Middle frontal gyrus (tissue), 1 donor: ENCODE measurements around the gene NOXA1.
A peak's percentile ranks its signal among the peaks of the same experiment; 100 is the strongest.
"Not testable (repeated sequence)": the region's sequence is repeated elsewhere in the genome, so short reads cannot be mapped to it uniquely, and the experiment has no call there.

ENCODE experiments used
- DNase-seq: peaks from one replicate; pipeline ENCODE4 v3.0.0-alpha.2; 2015; ENCODE audit warnings: low spot score; ENCODE audit errors: extremely low spot score

NOXA1 gene

DNA sequence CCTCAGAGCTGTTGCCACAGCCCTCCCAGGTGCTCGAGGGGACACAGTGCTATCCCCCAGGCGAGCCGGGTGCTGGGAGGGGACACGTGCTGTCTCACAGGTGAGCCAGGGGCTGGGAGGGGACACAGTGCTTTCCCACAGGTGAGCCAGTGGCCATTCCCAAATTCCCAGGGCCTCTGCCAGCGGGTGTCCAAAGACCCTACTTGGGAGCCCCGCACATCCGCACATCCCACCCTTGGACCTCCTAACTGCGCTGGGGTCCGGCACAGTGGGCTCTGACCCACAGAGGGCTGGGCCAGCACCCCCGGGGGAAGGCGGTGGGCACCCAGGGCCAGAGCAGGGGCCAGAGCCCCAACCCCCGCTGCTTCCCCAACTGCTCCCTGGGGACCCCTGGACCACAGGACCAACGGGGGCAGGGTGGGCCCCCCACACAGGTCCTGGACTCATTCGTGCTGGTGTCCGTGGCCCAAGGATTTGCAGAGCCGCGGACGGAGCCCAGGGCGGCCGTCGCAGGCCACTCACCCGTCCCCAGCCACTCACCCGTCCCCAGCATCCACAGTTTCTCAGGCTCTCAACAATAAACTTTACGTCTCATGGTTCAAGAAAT lies 18.1 kb upstream of the NOXA1 start:
- DNase-seq: no peak

DNA sequence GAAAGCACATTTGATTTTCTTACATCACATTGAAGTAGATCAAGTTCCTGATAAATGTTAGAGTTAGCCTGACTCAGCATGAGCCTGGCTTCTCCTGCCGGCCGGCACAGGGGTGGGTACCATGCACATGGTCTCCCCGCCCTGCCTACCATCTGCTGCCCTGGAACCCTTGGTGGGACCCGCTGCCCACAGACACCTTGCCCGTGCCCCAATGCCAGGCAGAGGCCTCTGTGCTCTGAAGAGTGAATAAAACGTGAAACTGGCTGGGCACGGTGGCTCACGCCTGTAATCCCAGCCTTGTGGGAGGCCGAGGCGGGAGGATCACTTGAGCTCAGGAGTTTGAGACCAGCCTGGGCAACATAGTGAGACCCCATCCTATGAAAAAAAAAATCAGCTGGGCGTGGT lies 17.5 kb upstream of the NOXA1 start:
- no peak for DNase-seq

DNA sequence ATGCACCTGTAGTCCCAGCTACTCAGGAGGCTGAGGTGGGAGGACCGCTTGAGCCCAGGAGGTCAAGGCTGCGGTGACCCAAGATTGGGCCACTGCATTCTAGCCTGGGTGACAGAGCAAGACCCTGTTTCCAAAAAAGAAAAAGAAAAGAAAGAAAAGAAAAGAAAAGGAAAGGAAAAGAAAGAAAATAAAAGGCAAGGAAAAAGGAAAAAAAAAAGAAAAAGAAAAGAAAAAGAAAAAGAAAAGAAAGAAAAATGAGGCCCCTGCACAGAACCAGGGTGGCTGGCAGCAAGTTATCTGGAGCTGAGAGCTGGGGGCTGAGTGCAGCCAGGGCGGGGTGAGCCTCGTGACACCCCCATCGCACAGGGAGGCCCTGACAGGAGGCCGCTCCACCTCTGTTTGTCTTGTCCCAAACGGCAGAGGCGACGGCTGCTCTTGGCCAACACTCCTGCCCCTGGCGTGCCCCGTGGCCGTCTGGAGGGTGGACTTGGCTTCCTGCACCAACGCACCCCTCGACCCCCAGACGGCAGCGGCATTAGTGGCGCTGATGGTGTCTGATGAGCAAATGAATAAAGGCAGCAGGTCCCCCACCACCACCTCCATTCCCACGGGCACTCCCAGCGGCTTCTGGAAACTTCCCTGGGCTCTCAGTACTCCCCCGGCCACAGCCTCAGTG lies 17.0 kb upstream of the NOXA1 start:
- no peak for DNase-seq

DNA sequence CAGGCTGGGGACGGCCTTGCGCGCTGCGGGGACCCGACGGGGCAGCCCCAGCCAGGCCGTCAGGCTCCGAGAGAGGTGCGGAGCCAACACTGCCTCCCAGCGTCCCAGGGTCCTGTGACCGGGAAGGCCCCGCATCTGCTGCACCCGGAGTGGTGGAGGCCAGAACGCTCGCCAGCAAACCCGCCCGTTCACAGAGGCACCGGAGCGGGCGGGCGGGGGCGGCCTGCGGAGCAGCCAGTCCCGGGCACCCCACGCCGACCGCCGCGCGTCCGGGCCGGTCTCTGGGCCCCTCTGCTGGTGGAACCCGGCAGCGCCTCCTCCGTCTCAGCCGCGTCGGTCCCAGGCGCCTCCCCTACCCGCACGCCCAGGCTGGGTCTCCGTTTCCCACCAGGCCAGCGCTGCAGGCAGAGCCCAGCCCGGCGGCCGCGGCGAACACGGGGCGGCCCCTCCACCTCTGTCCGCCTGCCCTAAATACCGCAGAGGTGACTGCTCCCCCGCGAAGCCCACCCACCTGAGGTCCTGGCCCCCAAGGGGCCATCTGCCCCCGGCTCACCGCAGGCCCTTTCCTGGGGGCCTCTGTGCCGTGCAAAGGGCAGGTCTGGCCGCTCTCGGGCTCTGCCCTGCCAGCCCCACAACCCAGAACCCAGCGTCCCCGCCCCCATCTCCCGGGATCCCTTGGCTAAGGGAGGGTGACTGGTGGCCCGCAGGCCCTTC lies 16.2 kb upstream of the NOXA1 start:
- DNase-seq: peak; percentile 13

DNA sequence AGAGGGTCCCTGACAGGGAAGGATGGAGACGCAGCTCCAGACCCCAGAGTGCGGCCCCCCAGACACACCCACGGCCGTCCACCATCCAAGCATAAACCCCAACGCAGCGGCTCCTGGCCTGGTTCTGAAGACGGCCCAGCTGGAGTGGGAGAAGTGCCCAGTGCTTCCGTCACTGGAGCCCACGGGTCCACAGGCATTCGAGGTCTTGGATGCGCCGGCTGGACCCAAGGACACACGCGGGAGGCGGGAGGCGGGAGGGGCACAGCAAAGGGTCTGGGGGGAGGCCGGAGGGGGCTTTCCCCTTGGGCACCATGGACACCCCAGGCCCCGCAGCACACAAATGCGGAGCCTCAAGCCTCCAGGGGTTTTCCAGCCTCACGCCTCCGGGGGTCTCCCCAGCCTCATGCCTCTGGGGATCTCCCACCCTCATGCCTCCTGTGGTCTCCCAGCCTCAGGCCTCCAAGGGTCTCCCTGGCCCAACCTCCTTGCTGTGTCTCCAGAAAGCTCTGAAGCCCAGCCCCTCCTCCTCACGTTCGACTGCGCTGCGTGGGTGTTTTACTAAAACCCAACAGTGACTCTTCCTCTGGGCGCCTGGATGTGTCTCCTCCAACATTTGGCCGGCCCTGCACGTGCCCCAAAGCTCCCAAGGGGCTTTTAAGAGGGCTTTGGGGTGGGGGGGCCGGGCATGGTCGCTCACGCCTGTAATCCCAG lies 15.4 kb upstream of the NOXA1 start:
- no peak for DNase-seq

DNA sequence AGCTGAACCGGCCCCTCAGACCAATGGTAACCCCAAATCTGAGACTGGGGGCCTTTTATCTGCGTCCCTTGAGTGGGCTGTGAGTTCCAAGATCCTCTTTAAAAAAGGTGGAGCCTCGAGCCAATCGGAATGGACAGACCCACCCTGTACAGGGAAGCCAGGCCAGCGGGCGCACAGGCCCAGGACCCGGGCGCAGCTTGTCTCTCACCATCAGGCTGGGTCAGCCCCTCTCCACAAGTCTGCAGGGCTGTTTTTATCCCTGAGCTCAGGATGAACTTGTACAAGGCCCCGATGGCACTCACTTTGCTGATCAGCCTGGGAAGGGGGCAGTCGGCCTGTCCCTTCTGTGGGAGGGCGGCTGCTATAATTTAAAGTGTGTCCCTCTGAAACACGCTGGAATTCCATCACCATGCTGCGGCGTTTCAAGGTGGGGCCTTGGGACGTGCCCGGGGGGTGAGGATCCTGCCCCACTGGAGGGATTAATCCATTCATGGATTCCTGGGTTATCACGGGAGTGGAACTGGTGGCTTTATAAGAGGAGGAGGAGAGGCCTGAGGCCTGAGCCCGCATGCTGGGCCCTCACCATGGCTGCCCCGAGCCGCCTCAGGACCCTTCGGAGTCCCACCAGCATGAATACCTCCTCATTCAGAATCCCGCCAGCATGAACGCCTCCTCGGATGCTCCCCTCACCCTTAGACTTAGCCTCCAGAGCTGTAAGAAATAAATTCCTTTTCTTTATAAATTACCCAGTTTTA lies 14.4 kb upstream of the NOXA1 start:
- no peak for DNase-seq

DNA sequence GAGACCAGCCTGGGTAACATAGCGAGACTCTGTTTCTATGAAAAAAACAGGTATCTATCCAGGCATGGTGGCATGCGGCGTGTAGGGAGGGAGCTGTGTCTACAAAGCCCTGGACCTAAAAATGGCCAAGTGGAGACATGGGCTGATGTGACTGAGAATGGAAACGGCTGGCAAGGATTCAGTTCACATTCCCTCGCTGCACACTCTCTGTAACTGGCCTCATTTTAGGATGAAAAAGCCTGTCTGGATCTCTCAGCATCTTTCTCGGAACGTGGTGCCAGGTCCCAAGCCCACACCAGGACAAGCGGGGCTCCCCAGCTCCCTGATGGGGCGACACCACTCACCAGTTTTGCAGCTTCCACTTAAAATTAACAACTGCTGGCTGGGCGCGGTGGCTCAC lies 13.7 kb upstream of the NOXA1 start:
- DNase-seq: no peak

DNA sequence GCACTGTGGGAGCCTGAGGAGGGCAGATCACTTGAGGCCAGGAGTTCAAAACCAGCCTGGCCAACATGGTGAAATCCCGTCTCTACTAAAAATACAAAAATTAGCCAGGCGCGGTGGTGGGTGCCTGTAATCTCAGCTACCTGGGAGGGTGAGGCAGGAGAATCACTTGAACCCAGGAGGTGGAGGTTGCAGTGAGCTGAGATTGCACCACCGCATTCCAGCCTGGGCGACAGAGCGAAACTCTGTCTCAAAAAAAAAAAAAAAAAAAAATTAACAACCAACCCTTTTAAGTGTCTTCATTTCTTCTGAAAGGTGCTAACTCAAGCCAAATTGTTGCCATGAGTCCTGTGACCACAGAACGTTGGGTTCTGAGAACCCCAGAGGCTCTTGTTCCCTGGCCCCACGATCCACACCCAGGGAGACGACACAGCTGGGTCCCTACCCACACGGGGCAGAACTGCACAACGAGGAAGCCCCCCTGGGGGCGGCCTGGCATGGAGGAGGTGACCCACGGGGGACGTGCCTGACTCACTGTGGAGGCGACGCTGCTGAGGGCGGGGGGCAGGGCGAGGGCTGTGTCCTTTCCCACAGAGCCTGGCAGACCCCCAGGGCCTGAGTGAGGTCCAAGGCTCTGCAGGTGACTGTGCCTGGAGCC lies 12.8 kb upstream of the NOXA1 start:
- DNase-seq: not testable (repeated sequence)

DNA sequence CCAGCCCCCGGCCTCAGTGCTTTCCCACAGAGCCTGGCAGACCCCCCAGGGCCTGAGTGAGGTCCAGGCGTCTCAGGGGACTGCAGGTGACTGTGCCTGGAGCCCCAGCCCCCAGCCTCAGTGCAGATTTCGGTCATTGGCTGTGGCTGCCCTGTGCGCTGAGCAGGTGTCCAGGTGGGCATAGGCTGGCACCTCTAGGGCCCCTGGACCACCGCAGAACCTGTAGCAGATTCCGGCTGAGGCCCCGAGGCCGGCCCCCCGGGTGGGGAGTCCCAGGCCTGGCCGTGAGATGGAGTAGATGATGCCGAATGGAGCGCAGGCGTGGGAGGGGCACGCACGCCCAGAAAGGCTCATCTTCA lies 12.3 kb upstream of the NOXA1 start:
- no peak for DNase-seq

DNA sequence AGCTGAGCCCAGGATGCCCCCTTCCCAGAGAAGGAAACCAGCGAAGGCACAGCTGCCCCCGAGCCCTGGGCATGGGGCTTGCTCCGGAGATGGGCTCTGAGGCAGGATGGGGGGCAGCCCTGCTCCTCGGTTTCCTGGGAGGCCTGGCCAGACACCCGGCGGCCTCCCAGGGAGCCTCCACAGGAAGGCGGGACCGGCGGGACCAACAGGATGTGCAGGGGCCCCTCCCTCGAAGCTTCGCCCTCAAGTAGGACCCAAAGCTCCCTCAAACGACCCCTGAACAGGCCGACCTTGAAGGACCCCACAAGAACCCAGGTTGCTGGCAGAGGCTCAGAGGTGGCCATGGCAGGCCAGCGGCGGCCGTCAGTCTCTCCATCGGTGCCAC lies 11.9 kb upstream of the NOXA1 start:
- DNase-seq: no peak

DNA sequence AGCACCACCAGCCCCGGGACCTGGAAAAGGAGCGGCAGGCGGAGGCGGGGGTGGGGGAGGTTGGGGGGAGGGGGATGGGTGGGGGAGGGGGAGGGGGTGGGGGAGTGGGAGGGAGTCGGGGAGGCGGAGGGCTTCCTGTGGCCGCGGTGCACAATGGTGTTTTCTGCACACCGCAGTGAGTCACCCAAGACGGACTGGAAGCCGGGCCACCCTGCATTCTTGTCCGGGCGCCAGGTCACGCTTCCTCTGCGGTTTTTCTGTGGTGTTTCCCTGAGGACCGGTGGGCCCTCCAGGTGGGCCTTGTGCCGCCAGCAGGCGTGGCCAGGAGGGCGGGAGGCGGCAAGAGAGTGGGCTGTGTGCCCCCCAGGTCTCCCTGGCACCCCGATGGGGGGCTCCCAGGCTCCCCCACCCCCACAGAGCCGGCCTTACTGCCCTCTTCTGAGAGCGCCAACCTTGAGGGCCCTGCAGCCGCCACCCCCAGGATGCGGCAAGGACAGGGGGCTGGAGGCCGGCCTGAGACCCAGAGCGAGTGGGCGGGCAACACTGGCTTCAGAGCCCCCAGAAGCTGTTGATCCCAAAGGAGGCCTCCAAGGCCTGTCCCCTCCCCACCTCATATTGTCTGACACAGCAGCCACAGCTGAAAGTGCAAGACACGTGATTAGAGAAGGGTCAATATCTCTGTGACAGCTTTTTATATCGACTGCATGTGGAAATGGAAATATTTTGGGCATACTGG lies 11.4 kb upstream of the NOXA1 start:
- DNase-seq: no peak

DNA sequence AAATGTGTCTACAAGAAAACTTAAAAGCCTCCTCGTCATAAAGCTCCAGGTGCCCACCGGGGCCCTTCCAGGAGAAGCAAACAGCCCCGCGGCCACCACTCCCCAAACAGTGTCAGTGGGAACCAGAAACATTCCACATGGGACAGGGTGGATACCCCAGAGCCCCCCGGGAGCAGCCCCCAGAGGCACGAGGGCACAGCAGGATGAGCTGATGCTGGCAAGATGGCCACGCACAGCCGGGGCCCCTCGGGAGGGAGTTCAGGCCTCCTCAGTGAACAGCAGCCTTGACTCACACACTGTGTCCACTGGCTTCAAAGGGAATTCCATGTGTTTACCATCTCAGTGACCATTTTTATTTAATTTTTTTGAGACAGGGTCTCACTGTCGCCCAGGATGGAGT lies 10.8 kb upstream of the NOXA1 start:
- DNase-seq: no peak

DNA sequence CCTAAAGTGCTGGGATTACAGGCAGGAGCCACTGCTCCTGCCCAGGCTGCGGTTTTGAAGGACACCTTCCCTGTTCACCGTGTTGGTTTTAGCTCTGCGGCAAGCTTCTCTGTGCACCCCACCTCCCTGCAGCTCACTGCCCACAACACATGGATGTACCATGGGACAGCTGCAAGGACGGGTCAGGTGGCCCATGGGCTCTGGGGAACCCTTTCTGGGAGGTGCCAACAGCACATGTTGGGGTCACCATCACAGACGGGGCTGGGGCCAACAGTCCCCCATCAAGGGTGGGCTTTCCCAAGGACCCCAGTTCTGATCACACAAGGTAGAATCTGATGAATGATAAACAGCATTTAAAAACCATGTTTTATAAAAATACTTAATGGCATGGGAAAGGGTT lies 7.7 kb upstream of the NOXA1 start:
- no peak for DNase-seq

DNA sequence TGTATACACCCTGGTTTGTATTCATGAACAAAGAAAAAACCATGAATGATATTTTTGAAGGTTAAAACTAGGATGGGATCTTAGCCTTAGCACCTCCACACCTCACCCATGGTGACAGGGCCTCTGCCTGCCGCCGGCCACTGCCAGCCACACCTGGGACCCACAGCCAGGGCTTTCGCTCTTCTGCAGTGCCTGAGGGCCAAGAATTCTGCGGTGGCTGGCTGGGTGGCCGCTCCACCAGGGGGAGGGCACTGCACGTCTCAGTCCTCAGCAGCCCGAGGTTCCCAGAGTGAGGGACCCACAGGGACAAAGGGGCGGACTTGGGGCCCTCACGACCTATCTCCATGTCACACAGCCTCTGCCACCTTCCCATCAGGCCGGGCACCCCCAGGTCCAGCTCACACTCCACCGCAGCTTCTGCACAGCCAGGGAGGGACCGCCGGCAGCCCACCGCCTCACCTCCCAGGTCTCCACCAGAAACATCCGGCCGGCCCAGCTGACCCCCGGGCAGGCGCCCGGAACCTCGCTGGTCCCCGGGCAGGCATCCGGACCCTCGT lies 7.1 kb upstream of the NOXA1 start:
- no peak for DNase-seq

DNA sequence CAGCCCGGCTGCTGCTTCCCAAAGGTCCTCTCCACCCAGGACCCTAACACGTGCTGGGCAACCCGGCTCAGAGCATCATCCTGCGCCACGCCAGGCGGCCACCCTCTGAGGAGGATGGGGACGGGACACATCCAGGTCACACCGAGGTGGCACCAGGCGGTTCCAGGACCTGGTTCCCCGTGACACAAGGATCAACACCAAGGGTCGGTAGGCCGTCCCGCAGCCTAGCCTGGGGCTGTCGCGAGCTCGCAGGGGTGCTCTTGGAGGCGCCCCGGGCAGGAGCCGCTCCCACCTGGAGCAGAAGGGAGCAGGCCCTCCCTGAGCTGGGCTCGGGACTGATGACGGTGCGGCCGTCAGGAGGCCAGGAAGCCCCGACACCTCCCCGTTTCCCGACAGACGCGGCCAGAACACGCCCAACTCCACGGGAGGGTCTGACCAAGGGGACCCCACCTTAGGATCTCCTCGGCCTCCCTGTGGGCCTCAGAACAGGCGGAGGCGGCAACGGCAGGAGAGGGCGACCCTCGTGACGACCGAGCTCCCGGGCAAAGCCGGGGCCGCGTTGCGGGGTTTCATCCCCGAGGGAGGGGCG lies 6.5 kb upstream of the NOXA1 start:
- no peak for DNase-seq

DNA sequence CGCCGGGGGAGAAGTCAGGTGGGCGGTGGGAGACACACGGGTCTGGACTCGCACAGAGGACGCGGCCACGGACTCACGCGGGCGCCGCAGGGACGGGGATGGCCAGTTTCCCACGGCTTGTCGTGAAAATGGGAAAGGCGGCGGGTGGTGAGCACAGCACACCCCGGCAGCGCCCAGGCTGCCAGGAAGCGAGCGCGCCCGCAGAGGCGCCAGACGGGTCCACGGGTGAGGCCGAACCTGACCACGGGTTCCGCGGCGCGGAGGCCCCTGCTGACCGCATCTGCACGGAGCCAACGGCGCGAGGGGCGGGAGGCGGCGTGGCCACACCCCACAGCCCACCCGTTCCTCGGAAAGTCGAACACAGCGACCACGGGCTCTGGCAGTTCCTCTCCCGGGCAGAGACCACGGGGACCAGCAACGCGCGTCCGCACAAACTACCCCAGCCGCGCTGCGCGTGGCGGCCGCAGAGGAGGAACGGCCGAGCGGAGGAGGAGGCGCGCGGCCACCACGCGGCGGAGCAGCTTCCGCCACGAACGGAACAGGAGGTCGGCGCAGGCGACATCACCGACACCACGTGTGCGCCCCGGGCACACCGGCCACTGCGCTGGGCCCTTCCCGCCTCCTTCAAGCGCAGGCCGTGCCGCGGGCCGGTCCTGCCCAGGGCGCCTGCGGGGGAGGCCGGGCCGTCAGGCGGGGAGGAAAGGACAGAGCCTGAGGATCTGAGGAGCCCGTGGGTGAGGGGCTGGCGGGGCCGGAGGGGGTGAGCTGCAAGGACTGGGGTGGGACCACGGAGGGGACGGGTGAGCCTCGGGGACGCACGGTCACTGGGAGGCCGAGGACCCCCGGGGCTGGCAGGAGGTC lies 5.8 kb upstream of the NOXA1 start:
- DNase-seq: no peak

DNA sequence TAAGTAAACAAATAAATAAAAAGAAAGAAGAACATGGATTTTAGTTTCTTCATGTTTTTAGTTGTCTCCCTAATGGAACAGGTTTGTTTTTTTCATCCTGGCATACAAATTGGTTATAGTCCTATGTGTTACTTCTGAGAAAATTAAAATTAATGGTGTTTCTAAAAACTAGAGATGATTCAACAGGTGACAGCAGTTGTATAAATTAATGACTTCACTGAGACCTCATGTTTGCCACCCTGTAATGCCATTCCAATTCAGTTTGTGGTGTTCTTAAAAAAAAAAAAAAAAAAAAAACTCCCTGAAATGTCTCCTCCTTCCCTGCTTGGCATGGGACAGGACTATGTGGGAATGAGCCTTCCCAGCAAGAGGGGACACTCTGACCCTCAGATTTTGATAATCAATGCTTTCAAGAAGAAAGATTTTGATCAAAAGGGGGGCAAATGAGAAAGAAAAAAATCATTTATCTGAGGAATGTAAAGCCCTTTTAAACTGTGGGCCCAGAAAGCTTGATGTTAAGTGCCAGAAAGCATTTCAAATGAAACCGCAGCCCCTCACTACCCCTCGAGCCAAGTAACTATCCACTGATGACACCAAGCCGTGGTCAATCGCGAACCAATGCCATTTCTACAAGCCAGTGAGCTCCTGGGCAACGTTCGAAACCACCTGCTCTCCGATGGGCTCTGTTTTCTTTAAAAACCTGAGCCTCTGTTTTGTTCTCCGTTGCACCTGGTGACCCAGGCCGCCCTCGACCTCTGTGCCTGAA lies 1.2 kb upstream of the NOXA1 start:
- no peak for DNase-seq
